Renal cortex interstitium (tissue), 11 donors: ENCODE results near the gene IVNS1ABP. TPM values are rescaled to one million over a fixed set of nuclear protein-coding genes. Genes with fewer than 3 reads are reported as not detected.

Experiments used
- DNase-seq, 11 donors: peaks; one replicate each; pipeline ENCODE4 v3.0.0-alpha.2; 2013; ENCODE audit warnings: low read depth in 9 of 11, low spot score in 4 of 11; ENCODE audit errors: extremely low read depth in 1 of 11
- polyA plus RNA-seq, 3 donors: library from polyadenylated mRNA; unstranded; fragments of 120-200 nt; gene quantifications; one replicate each; pipeline ENCODE4 v1.2.1, GENCODE V29; 2013; ENCODE audit not compliant: insufficient read length in 3 of 3

The IVNS1ABP gene
- polyA plus RNA-seq, 3 donors = 248 to 586 (median 303) TPM

- no peak for DNase-seq
Observed at GRCh38 chr1:185312361-185313138, 4.5 kb downstream of the IVNS1ABP start.

GRCh38 chr1:185311589-185312225 lies 5.3 kb downstream of the IVNS1ABP start:
- no peak for DNase-seq

DNA sequence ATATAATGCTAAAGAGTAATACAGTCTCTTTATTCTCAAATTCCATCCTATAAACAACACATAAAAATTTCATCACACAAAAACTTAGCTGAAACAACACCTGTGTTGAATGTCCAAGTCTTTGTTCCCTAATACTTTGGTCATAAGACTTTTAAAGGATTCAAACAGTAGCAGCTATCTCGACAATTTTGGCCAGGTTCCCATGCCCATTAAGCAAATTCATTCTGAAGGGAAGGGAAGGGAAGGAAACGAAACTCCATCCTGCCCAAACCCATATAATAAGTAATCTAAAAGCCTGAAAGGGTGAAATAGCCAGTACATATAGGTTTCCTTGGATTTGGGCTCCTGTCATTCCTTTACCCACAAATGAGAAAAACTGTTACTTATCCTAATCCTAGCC lies 7.5 kb downstream of the IVNS1ABP start:
- DNase-seq = no peak

DNA sequence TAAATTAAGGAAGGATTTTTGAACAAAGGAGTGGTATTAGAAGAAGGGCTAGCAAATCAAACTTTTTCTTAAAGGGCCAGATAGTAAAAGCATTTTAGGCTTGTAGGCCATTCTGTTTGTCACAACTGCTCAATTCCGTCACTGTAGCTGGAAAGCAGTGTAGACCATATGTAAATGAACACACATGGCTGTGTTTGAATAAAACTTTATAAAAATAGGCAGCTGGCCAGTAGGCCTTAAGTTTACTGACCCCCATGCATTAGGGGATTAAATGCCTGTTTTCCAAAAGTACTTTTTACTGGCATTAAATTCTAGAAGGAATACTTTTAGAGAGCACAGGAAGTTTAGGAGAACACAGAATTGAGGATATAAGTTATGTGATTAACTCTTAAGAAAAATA lies 8.9 kb downstream of the IVNS1ABP start:
- DNase-seq = no peak

- no peak for DNase-seq
Observed at GRCh38 chr1:185305419-185305818, 11.6 kb downstream of the IVNS1ABP start.

DNA sequence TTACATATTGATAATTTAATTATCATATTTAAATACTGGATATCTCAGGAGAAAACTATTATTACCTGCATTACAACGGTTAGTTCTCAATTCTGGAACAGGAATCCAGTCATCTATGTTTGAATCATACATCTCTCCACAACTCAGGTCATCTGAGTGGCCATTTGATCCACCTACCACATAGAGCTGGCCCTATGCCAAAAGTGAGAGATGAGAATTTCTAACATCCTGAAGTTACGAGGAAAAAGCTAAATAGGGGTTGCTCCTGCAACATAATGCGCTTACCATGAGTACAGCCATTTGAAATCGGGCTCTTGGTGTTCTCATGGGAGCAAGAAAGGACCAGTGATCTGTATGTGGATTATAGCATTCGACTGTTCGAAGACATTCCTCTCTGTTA lies 16.9 kb downstream of the IVNS1ABP start:
- no peak for DNase-seq

GRCh38 chr1:185297982-185298381 lies 19.1 kb downstream of the IVNS1ABP start:
- no peak for DNase-seq

- DNase-seq = no peak
Observed at GRCh38 chr1:185295091-185295490, 22.0 kb downstream of the IVNS1ABP start.

GRCh38 chr1:185293967-185294542 lies 23.0 kb downstream of the IVNS1ABP start:
- DNase-seq = no peak

DNA sequence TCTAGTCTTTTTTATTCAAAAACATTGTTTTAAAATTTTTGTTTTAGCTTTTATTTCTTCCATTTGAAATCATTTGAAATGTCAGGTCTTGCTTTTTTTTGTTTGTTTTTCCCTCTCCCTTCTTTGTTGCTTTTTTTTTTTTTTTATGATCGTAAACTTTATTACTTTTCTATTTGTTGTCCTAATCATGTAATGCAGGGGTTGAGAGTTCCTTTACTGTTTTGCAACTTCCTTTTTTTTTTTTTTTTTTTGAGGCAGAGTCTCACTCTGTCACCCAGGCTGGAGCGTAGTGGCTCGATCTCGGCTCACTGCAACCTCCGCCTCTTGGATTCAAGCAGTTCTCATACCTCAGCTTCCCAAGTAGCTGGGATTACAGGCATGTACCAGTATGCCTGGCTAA lies 24.8 kb downstream of the IVNS1ABP start:
- DNase-seq = no peak

GRCh38 chr1:185291652-185292051 lies 25.4 kb downstream of the IVNS1ABP start:
- DNase-seq = no peak

DNA sequence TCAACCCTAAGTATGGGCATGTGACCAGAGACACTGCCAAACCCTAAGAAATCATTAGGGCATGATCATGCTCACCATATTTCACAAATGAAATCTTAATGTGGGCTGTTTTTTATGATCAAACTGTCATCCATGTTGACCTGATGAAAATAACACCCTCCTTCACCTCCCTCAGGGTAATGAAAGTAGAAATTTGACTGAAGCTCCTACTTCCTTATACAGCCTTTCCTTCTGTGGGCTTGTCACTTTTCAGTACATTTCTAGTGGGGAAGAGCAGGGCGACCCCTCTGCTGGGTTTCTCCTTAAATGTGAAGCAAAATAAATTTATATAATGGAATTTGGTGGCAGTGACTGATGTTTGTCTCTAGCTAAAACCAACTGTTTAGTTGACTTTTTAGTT lies 25.9 kb downstream of the IVNS1ABP start:
- DNase-seq = no peak

DNA sequence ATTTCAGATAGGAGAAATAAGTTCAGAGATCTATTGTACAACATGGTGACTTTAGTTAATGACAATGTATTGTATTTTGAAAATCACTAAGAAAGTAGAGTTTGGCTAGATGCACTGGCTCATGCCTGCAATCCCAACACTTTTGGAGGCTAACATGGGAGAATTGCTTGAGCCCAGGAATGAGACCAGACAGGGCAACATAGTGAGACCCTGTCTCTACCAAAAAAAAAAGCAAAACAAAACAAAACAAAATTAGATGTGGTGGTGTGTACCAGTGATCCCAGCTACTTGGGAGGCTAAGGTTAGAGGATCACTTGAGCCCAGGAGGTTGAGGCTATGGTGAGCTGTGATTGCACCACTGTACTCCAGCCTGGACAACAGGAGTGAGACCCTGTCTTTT lies 27.2 kb downstream of the IVNS1ABP start:
- DNase-seq = no peak

DNA sequence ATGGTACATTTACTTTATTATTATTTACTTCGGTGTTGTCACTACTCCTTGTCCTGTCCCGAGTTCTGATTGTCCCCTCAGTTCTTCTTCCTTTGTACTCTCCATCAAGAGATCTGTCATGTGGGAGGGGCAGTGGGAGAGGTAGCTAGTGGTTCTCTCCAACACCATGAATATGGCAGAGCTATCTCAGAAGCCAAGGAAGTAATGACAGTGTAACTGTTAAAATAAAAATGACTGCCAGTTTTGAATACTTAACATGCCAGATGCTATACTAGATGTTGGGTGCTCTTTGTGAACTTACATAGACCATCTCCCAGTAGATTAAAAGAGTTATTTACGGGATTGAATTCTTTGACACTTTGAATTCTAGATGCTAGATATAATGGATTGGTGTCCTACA lies 28.6 kb downstream of the IVNS1ABP start:
- DNase-seq = no peak

DNA sequence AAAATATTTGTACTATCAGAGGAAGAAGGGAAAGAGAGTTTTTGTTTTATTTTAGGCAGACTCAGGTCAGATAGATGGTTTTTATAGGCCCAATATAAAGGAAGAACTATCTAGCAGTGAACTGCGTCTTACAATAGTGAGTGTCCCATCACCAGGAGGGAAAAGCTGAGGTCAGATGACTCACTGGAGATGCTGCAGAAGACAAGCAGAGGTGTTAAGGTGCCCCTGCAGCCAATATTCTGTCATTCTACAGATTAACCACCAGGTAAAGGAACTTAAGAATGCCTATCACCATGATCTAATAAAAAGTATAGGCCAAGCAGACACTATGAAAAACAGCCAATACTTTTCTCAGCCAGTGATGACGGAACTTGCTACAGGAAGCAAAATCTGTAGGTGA lies 29.6 kb downstream of the IVNS1ABP start:
- no peak for DNase-seq

DNA sequence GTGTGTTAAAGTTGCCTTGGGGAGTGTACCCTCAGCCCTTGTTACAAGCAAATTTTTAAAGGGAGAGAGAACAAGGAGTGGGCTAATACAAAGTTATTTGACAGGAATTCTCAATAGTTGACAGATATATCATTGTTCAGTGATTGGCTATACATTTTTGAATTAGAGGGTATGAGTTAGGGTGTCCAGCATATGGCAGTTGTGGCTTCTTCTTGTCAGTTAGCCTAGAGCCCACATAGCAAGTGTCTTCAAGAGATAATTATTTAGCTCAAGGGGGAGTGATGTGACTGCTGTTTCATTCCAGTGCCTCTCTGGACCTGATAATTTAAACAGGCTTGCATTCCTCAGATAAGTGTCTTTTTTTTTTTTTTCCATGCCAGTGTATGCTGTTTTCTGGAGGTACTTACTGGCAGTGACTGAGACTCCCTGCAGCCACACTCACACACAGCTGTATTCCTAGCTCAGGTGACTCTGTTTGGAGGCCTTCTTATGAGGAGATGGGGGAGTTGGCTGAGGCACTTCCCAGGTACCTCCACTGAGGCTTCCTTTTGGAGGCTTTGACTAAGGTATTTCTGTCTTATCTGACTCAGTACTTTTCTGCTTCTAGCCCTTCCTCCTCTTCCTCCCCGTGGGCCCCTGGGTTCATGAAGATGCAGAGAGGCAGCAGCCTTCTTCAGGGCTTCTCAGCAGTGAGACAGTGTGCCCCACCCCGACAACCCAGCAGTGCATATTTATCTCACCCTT lies 32.3 kb downstream of the IVNS1ABP start:
- DNase-seq = no peak

- no peak for DNase-seq
Observed at GRCh38 chr1:185284116-185284515, 32.9 kb downstream of the IVNS1ABP start.

DNA sequence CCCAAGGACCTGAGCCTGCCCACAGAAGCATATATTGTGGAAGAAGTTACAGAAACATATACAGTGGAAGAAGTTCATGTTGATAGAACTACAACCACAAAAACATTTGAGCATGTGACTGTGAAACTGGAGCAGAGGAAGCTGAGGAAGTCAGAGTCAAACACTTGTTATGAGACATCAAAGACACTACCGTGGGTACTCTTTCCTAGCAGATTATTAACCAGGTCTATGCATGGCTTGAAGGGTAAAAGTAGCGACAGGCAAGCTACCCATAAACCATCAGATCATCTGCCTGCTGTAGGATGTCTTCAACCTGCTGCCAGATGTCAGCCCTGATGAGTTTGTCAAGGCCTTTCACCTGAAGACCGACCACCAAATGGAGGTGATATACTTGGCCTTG lies 35.8 kb downstream of the IVNS1ABP start:
- DNase-seq = no peak

GRCh38 chr1:185280589-185280988 lies 36.5 kb downstream of the IVNS1ABP start:
- DNase-seq = no peak

DNA sequence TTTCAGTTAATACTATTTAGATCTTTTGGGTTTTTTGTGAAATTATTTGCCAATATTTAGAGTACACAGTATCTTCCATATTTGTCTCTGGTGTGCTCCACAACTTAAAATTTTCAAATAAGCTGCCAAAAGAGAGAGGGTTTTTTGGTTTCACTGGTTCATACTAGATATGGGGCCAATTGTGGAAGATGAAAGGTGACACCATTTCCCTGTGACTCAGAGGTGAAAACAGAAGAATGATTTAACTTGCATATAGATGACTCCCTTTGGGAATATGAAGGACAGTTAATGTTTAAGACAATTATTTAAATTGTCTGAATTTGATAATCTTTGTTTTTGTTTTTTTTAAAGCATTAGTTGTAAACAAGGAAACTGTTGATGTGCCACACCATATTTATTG lies 37.5 kb downstream of the IVNS1ABP start:
- DNase-seq = no peak
